ENCODE measurements around the gene ABCA2.

DNA sequence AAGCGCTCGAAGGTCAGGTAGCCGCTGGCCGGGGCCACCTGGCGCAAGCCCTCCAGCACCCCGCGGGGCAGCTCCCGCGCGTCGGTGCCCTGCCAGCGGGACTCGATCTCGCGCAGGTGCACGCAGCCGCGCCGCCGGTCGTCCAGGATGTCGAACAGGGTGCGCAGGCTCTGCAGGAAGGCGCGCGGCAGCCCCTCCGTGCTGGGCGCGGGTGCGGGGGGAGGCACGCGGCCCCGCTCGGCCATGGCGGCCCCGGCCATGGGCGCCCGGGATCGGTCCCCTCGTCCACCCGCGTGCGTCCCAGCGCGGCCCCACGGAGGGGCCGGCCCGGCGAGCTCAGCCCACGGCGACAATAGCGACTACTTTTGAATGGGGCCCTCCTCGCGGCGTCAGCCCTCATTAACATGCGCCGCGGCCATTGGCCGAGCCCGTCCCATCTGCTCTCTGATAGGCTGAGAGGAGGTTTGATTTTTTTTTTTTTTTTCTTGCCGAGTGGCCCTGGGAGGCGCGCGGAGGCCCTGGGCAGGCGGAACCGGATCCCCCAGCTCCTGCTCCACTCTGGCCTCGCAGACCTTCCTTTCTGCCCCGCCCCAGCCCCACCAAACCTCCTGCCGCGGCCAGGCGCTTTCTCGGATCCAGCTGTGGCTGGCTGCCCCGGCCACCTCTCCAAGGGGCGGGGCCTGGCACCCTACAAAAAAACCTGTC lies 42.3 kb upstream of the ABCA2 start, which contains the start of gene SAPCD2:
- TF ChIP-seq, protein P1, sequence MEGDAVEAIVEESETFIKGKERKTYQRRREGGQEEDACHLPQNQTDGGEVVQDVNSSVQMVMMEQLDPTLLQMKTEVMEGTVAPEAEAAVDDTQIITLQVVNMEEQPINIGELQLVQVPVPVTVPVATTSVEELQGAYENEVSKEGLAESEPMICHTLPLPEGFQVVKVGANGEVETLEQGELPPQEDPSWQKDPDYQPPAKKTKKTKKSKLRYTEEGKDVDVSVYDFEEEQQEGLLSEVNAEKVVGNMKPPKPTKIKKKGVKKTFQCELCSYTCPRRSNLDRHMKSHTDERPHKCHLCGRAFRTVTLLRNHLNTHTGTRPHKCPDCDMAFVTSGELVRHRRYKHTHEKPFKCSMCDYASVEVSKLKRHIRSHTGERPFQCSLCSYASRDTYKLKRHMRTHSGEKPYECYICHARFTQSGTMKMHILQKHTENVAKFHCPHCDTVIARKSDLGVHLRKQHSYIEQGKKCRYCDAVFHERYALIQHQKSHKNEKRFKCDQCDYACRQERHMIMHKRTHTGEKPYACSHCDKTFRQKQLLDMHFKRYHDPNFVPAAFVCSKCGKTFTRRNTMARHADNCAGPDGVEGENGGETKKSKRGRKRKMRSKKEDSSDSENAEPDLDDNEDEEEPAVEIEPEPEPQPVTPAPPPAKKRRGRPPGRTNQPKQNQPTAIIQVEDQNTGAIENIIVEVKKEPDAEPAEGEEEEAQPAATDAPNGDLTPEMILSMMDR (IDR thresholded peaks at IDR 0.05): no peak
- no peak for TF ChIP-seq POLR2A (IDR thresholded peaks at IDR 0.05)

All from breast epithelium (tissue), 3 donors.